Measurements from ENCODE around the gene DDX49.
"Not testable (repeated sequence)": the region's sequence is repeated elsewhere in the genome, so short reads cannot be mapped to it uniquely, and the experiment has no call there.

The DDX49 gene

GRCh38 chr19:18910801-18911436 is 8.6 kb upstream of the DDX49 start:
- DNase-seq (ENCODE audit: low spot score): no peak

DNA sequence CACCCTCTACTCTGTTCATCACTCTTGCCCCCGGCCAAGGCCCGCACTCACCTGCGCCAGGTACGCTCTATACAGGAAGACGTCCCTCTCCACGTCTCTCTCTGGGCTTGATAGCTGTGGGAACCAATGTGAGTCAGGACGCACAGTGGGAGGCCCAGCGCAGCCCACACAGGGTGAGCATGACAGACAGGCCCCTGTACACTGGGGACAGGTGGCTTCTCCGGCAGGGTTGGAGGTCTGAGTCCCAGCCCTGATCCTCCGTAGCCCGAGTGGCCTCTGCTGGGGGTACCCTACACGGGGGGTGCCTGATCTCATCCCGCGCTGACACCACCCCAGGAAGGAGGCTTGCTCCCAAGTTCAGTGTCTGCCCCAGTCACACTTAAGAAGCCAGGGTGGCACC is 6.6 kb upstream of the DDX49 start:
- no peak for DNase-seq (ENCODE audit: low spot score)

DNA sequence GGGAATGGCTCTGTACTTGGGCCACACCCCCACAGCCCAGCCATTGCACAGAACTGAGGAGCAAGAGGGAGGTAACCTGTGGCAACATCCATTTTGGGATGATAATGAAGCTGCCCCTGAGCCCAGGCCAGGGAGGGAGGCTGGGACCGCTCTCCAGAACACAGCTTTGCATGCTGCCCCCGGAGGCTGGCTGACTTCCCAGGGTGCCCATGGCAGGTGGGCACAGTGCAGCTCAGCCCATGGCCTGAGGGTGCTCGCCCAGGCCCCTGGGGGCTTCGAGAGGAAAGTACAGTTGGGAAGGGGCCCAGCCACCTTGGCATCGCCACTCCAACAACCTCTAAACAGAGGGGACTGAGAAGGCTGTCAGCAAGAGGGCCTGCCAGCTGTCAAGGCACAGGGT is 6.0 kb upstream of the DDX49 start:
- no peak for DNase-seq (ENCODE audit: low spot score)

DNA sequence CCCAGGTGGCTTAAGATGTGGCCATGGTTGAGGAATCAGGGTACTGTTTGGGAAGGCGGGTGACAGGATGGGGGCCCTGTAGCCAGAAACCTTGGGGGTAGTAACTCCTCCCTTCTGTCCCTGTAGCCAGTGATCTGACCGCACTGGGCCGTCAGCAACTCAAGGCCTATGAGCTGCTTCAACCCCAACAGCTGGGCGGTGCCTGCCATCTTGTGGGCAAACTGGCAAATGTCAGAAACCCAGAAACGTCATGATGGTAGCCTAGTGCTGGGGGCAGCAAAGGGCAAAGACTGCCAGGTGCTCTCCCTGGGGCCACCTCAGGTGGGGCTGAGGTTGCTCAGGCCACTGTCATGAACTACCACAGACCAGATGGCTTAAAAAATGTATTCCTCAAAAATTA is 3.9 kb upstream of the DDX49 start:
- DNase-seq (ENCODE audit: low spot score): peak; percentile 68

DNA sequence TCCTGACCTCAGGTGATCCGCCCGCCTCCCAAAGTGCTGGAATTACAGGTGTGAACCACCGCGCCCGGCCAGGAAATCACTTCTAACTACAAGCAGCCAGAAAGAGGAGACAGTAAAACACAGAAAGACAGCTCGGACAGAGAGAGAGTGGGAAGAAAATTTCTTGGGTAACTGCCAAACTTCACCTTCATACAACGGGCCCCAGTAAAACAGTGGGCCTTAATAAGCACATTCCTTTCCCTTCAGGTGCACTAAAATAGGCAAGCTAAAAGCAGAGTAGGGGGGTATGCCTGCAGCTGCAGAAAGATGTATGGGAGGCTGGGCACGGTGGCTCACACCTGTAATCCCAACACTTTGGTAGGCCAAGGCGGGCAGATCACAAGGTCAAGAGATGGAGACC is 1.9 kb upstream of the DDX49 start:
- not testable (repeated sequence) for DNase-seq (ENCODE audit: low spot score)

- no peak for DNase-seq (ENCODE audit: low spot score)
Measured at GRCh38 chr19:18919900-18920214, 342 bp downstream of the DDX49 start.

DNA sequence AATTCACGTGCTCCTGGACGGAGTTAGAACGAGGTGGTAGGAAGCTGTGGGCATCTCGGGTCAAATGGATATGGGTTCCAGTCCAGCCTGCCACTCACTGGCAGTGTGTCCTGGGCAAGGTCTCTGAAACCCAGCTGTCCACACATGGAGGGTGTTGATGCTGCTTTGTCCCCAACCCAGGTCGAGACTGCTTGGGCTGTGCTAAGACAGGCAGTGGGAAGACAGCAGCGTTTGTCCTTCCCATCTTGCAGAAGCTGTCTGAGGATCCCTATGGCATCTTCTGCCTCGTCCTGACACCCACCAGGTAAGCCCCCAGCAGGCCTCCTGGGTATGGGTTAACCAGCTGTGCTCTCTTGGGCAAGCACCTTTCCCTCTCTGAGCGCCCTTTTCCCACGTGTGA is 885 bp downstream of the DDX49 start:
- no peak for DNase-seq (ENCODE audit: low spot score)

GRCh38 chr19:18921593-18921992 is 2.1 kb downstream of the DDX49 start:
- no peak for DNase-seq (ENCODE audit: low spot score)

DNA sequence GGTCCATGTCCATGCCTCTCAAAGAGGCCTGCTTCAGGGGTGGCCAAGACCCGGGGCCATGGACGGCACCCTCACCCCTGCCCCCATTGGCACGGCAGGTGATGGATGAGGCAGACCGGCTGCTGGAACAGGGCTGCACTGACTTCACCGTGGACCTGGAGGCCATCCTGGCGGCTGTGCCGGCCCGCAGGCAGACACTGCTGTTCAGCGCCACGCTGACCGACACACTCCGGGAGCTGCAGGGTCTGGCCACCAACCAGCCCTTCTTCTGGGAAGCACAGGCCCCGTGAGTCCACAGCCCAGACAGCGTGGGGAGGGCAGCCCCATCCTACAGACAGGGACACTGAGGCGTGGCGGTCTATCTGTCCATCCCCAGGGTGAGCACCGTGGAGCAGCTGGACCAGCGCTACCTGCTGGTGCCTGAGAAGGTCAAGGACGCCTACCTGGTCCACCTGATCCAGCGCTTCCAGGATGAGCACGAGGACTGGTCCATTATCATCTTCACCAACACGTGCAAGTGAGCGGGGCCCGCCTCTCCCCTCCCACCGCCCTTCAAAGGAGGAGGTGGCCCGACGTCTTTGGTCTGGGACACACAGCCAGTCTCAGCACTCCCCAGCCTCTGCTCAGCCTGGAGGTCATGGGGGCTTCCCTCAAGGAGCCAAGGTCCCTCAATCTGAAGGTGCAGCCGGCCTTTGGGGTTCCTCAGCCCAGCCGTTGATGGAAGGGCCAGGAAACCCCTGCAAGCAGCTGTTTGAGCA is 2.9 kb downstream of the DDX49 start:
- no peak for DNase-seq (ENCODE audit: low spot score)

DNA sequence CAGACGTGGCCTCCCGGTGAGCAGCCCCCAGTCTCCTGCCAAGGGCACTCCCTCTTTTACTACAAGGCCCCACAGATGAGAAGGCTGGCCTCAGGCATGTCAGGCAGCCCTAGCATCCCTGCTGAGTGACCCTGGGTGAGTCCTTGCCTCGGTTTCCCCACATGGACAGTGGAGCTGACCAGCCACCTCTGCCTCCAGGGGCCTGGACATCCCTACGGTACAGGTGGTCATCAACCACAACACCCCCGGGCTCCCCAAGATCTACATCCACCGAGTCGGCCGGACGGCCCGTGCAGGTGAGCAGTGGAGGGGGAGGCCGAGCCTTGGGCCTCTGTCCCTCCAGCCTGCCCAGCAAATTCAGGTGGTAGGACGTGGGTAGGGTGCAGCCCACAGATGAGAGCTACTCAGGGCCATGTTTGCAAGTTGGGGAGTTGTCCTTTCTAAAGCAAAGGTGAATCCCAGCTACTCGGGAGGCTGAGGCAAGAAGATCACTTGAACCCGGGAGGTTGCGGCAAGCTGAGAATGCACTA is 5.2 kb downstream of the DDX49 start:
- no peak for DNase-seq (ENCODE audit: low spot score)

- no peak for DNase-seq (ENCODE audit: low spot score)
Measured at GRCh38 chr19:18928018-18928805, 8.7 kb downstream of the DDX49 start.

- DNase-seq (ENCODE audit: low spot score): no peak
Measured at GRCh38 chr19:18929311-18929710, 9.8 kb downstream of the DDX49 start.

GRCh38 chr19:18931316-18932162 is 12.0 kb downstream of the DDX49 start:
- DNase-seq (ENCODE audit: low spot score): no peak

GRCh38 chr19:18932216-18932841 is 12.8 kb downstream of the DDX49 start:
- peak; percentile 91 for DNase-seq (ENCODE audit: low spot score)

DNA sequence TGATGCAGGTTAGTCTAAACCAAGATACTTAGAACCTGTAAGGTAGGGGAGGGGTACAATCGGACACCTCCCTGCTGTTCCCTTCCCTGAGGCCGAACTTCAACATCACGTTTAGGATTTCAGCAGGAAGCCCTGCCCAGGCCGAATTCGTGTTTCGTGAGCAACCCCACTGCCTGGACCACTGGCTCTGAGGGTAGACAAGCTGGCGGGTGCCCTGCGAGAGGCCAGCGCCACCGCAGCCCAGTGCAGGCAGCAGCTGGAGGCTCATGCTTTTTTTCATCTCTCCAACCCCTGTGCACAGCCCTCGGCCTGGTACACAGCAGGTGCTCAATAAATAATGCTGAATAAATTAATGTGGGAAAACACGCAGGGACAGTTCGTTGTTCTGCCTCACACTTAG is 13.8 kb downstream of the DDX49 start:
- no peak for DNase-seq (ENCODE audit: low spot score)

GRCh38 chr19:18939163-18939562 is 19.6 kb downstream of the DDX49 start:
- DNase-seq (ENCODE audit: low spot score): no peak

DNA sequence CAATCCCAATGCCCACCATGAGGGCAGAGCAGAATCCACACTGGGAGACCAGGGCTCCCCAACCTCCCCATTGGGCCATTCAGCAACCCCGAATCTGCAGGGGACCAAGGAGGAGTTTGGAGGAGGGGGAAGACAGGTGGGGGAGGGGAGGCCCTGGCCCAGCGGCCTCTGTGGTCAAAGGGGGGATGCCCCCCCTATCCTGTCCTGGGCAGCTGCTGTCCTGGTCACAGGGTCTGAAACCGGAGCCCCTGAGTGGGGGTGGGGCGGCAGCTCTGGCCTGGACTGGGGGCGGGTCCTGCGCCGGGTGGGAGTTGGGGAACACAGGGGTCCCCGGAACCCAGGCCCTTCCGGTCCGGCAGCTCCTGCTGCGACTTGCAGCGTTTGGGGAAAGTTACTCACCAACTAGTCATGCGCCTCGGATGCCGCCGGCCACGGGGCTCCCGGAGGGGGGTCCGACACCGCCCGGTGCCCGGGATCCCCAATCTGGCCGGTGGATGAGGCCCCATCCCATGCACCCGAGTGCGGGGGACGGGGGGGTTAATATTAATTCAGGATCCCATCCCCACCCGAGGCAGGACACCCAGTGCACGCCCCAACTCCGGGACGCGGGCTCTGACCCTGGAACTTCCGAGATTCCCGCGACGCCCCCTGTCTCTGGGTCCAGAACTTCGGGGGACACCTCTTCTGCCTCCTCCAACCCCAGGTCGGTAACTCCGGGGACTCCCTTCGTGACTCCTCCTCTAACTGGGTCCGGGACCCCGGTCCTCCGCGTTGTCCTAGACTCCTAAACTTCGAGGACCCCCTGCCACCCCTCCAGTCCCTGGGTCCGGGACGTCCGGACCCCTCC is 20.6 kb downstream of the DDX49 start:
- DNase-seq (ENCODE audit: low spot score): peak; percentile 86

DNA sequence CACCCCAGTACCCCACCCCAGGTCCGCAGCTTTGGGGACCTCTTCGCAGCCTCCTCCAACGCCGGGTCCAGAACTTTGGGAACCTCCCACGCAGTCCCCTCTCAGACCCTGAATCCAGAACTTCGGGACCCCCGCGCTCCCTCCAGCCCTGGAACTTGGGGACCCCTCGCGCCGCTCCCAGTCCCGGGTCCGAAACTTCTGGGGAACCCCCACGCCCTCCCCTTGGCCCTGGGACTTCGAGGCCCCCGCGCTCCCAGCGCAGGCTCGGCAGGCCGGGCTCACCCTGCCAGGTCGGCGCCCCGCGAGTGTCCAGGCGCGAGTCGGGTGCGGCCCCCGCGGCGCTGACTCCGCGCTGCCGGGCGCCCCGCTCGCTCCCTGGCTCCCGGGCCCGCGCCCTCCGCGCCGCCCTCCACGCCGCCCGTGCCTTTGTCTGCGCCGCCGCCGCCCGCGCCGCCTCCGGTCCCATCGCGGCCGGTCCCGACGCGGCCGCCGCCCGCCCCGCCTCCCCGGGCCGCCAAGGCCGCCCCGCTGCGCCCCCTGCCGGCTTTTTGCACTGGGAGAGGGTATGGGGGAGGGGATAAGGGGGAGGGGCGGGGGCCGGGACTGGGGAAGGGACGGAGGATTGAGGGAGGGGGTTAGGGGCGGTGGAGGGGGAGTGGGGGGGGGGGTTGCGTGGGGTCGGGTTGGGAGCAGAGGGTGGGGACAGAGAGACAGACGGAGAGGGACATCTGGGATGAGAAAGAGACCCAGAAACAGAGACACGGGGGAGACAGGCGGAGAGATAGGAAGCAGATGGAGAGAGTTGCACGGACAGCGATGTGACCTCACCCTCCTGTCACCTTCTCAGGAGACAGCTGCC is 21.5 kb downstream of the DDX49 start, which contains the start of gene HOMER3:
Gene HOMER3, minus strand, starts transcription at position 449 of the 859 bp plus-strand sequence. CDS start 2,235 bp downstream, outside the sequence.
- peak; percentile 95 for DNase-seq (ENCODE audit: low spot score)

- DNase-seq (ENCODE audit: low spot score): no peak
Measured at GRCh38 chr19:18941628-18942354, 22.3 kb downstream of the DDX49 start.
